Endothelial cell of umbilical vein (primary cell): ENCODE results near the gene PCTP.

Experiments used
- CTCF ChIP-seq, 2 donors: IDR thresholded peaks; 1 replicate in 1 of 2; 2 replicates in 1 of 2; pipeline ENCODE4 v1.5.1; 2011; ENCODE audit warnings: low read length in 2 of 2, mild to moderate bottlenecking in 2 of 2, moderate library complexity in 2 of 2, control low read depth in 1 of 2, inconsistent platforms in 1 of 2, low read depth in 1 of 2; ENCODE audit not compliant: insufficient read depth in 1 of 2; ENCODE audit errors: extremely low read depth in 1 of 2
- EZH2 ChIP-seq: IDR thresholded peaks from 2 replicates; pipeline ENCODE4 v1.6.1; 2012; ENCODE audit warnings: borderline replicate concordance, low read depth, mild to moderate bottlenecking, moderate library complexity, low read length, inconsistent platforms; ENCODE audit not compliant: severe bottlenecking
- POLR2A ChIP-seq: IDR thresholded peaks from 2 replicates; pipeline ENCODE4 v1.6.1; 2012; ENCODE audit warnings: low read depth, mild to moderate bottlenecking, control low read depth, low read length

- no peak for TF ChIP-seq CTCF (IDR thresholded peaks at IDR 0.05; ENCODE audit: extremely low read depth in 1 of 2, insufficient read depth in 1 of 2, low read depth in 1 of 2, low read length in 2 of 2)
- TF ChIP-seq POLR2A: no peak
- no peak for TF ChIP-seq EZH2
These were observed 20.0 kb upstream of the PCTP start for GRCh38 chr17:55730808-55731207.
